NOMO-1 (cell line): ENCODE measurements around the gene CEMIP.

ENCODE experiments used
- DNase-seq, 2 experiments: peaks; one replicate each; lab custom pipeline; 2025; ENCODE audit not compliant: unreplicated experiment in 2 of 2; lab: John Stamatoyannopoulos, UW

The CEMIP gene

GRCh38 chr15:80878242-80878866 lies 99.2 kb downstream of the CEMIP start:
- peak; percentile 10 to 75 for DNase-seq

DNA sequence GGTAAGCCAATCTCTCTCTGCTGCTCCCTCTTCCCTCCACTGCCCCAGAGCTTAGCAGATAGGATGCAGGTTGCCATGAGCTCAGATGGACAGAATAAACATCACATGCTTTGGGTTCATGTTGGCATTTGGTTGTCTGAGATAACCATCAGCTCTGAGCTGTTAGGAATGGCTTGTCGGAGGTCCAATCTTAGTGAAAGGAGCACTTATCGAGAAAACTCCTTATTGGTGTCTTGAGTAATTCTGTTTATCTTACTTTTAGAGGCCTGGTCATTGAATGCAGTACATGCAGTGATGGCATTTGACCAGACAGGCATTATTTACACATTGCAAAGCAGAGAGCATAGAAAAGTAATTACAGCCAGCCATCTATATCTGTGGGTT lies 99.7 kb downstream of the CEMIP start:
- no peak for DNase-seq

- no peak for DNase-seq
These were observed 100.9 kb downstream of the CEMIP start for GRCh38 chr15:80880086-80880485.

DNA sequence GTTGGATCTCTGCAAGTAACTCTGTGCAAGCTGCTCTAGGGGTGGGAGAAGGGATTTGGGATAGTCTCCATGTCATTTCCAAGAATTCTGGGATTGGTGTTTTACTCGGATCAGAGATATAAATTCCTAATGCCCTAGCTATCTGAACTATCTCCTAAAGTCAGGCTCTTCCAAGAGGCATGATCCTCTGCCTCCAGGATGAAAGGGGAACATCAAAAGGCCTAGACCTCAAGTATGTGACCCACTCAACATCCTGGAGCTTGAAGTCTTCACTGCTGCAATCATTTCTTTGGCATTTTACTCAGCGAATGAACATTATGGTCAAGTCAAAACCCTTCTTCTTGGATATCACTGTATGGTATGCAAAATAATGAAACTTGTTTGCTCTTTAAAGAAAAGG lies 104.5 kb downstream of the CEMIP start:
- no peak for DNase-seq

- DNase-seq = no peak
These were observed 105.9 kb downstream of the CEMIP start for GRCh38 chr15:80885016-80885579.

DNA sequence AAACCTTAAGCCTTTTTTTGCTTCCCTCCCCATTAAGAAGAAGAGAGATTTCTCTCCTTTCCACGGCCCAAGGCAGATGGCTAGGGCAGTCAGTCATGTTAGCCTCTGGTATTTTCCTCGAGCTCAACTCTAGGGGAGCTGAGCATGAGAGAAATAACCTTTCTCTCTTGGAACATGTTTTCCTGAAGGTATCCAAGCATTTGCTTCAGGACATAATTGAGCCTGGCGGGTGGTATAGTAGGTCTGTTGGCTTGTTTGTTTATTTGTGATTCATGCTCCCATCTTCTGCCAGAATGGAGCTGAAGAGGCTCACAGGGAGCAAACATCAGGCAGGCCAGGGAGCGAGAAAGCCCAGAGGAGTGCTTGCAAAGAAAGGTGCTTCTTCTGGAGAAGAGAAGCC lies 108.0 kb downstream of the CEMIP start:
- DNase-seq = no peak

- DNase-seq = no peak
These were observed 109.7 kb downstream of the CEMIP start for GRCh38 chr15:80888846-80889245.

DNA sequence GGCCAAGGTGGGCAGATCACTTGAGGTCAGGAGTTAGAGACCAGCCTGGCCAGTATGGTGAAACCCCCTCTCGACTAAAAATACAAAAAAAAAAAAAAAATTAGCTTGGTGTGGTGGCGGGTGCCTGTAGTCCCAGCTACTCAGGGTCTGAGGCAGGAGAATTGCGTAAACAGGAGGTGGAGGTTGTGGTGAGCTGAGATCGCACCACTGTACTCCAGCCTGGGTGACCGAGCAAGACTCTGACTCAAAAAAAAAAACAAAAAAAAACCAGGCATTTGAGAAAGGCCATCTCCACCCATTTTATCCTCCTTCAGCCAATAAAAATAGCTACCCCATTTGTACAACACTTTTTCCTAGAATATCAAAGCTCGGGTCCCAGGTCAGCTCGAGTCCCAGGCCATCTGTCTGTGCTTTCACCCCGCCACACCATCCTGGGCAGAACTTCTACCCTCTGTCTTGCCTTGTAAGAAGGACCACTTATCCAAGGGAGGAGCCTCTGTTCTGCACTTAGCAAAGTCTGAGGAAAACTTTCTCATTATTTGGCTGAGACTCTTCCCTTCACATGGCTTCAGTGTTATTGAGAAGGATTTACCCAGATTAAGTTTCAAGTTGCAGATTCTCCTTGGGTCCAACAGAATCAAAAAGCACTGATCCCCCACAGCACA lies 111.3 kb downstream of the CEMIP start:
- peak; percentile 35 to 57 for DNase-seq

DNA sequence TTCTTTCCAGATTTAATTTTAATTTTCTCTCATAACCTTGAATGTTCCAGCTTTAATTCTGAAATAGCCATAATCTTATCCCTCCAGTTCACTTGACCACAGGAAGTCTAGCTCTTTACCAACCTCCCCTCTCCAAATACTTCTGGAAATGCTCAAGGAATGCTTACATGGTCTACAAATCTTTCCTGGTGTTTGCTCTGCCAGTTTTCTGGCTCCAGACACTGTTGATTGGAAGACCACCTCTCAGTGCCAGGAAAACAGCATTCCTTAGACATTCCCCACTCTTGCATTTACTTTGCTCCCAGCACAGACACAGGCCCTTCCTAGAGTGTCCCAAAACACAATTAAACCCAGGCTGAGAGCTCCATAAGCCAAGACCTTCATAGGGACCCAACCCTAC lies 111.8 kb downstream of the CEMIP start:
- no peak for DNase-seq

GRCh38 chr15:80892414-80892813 lies 113.2 kb downstream of the CEMIP start:
- DNase-seq = no peak

GRCh38 chr15:80893777-80894176 lies 114.6 kb downstream of the CEMIP start:
- no peak for DNase-seq

GRCh38 chr15:80895091-80895490 lies 115.9 kb downstream of the CEMIP start:
- no peak for DNase-seq

- no peak for DNase-seq
These were observed 116.8 kb downstream of the CEMIP start for GRCh38 chr15:80895965-80896364.

DNA sequence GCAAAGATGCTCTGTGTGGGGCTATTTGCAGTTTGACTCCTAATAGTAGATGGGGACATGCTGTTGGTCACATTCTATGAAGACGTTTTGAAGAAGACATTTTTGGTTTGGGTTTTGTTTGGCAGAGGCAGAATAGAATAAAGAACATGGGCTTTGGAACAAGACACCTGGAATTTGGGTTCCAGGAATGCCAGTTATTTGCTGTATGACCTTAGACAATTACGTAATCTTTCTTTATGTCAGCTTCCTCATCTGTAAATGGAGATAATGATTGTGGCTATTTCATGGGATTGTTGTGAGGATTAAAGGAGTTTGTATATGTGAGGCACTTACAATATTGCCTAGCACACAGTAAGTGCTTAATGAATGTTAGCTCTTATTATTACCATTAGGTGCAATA lies 118.9 kb downstream of the CEMIP start:
- DNase-seq = no peak

- no peak for DNase-seq
These were observed 123.2 kb downstream of the CEMIP start for GRCh38 chr15:80902298-80902801.

DNA sequence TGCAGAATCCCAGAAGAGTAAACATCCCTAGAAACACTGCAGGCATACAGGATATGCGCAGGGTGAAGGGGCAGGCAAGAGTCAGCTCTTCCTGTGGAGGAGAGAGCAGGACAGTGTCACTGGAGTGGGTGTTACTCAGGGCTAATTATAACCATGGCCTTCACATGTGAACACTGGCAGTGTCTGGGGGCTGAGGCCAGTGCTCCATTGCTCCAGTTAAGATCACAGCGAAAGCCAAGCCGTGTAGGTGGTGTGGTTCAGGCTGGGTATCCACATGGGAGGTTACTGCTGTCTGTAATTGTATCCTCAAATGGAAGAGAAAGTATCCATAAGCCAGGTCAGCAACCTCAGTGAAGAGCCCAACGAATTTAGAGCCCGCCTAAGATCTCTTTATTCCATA lies 125.8 kb downstream of the CEMIP start:
- DNase-seq = no peak

DNA sequence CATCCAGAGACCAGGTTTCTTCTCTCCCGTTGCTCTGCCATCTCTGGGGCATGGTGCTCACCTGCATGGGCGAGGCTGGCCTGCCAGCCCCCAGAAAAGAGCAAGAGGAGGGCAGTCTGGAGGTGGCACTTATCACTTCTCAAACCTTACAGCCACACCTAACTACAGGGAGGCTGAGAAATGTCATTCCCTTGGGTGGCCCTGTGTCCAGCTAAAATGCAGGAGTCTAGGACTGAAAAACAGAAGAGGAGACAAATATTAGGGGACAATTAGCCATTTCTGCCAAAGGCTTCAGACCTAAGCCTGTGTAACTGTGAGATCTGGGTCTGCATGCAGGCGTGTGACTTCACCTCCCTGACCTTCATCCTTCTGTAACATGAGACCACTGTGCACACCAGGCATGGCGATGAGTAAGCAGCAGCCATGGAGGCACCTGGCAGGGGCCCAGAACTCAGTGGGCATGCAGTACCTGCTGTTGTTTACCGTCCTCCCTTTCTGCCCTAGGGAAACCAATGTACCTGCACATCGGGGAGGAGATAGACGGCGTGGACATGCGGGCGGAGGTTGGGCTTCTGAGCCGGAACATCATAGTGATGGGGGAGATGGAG lies 127.1 kb downstream of the CEMIP start:
- no peak for DNase-seq

GRCh38 chr15:80911821-80912220 lies 132.7 kb downstream of the CEMIP start:
- DNase-seq = no peak

DNA sequence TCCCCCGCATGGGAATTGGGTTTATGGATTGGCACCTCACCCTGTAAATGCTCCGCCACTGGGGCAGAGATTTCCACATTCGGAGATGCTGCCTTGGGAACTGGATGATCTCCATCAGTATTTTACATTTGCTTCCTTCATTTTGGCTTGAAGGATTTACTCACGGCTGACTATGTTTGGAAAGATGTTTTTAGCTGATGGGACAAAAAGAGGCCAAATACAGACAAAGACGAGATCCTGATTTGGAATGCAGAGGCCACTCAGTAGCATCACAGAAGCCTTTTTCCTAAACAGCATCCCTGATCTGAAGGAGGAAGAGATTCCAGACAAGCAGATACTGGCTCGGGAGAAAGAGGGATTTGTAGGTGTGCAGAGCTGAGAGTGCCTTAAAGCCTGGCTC lies 133.5 kb downstream of the CEMIP start:
- no peak for DNase-seq

GRCh38 chr15:80913541-80913940 lies 134.4 kb downstream of the CEMIP start:
- DNase-seq = no peak

GRCh38 chr15:80915472-80915871 lies 136.3 kb downstream of the CEMIP start:
- no peak for DNase-seq

DNA sequence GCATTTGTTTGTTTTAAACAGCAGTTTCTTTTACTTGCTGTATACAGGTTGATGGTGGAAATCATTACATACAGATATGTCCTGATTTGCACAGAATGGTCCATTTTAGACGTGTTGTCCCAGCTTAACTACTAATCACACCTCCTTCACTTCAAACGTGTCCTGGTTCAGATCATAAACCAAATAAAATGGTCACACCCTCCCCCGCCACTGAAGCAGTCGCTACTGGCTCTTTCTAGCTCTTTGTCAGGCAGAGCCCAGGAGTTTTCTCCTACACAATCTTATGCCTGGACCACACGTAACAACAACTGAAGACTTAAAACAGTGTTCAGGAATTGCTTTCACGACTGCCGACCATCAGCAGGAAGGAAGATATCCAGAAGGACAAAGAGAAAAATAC lies 136.9 kb downstream of the CEMIP start:
- no peak for DNase-seq
